EL (cell line): ENCODE measurements around the gene ZBP1.

Source experiments
- DNase-seq: peaks from one replicate; pipeline ENCODE4 v3.0.0-alpha.2; 2016

ZBP1 gene

GRCh38 chr20:57620274-57620990, at the start of gene ZBP1:
ZBP1 (minus strand) TSS chr20:57620426; CDS start chr20:57620295, 131 bp downstream.
- no peak for DNase-seq

- no peak for DNase-seq
These were observed 49.4 kb upstream of the ZBP1 start for GRCh38 chr20:57669632-57670031.

- no peak for DNase-seq
These were observed 47.9 kb upstream of the ZBP1 start for GRCh38 chr20:57667924-57668782.

GRCh38 chr20:57667388-57667787, 47.2 kb upstream of the ZBP1 start:
- no peak for DNase-seq

- no peak for DNase-seq
These were observed 46.6 kb upstream of the ZBP1 start for GRCh38 chr20:57666834-57667157.

- DNase-seq, result no peak
These were observed 46.0 kb upstream of the ZBP1 start for GRCh38 chr20:57666106-57666833.

GRCh38 chr20:57665589-57665971, 45.4 kb upstream of the ZBP1 start:
- no peak for DNase-seq

GRCh38 chr20:57664924-57665588, 44.8 kb upstream of the ZBP1 start:
- DNase-seq, result no peak

GRCh38 chr20:57664476-57664875, 44.2 kb upstream of the ZBP1 start:
- DNase-seq, result no peak

GRCh38 chr20:57663681-57664451, 43.6 kb upstream of the ZBP1 start:
- DNase-seq, result no peak

- no peak for DNase-seq
These were observed 43.0 kb upstream of the ZBP1 start for GRCh38 chr20:57663241-57663640.

GRCh38 chr20:57662456-57663240, 42.4 kb upstream of the ZBP1 start:
- no peak for DNase-seq

- no peak for DNase-seq
These were observed 41.7 kb upstream of the ZBP1 start for GRCh38 chr20:57661746-57662455.

- DNase-seq, result no peak
These were observed 40.9 kb upstream of the ZBP1 start for GRCh38 chr20:57660922-57661745.

GRCh38 chr20:57660181-57660921, 40.1 kb upstream of the ZBP1 start:
- DNase-seq, result no peak

- DNase-seq, result no peak
These were observed 39.4 kb upstream of the ZBP1 start for GRCh38 chr20:57659517-57660180.

GRCh38 chr20:57658833-57659516, 38.7 kb upstream of the ZBP1 start:
- DNase-seq, result no peak

GRCh38 chr20:57658447-57658832, 38.2 kb upstream of the ZBP1 start:
- DNase-seq, result no peak
